Neural crest cell (in vitro differentiated cells): ENCODE measurements around the gene METTL8. TPM values are rescaled to one million over a fixed set of nuclear protein-coding genes. Genes with fewer than 3 reads are reported as not detected.

Source experiments
- DNase-seq: peaks from one replicate; pipeline ENCODE4 v3.0.0; 2021; ENCODE audit warnings: low read depth, mixed read lengths, low spot score
- H3K27ac Mint-ChIP-seq: one replicate; pipeline ENCODE4 v1.8.0; 2021; ENCODE audit warnings: mild to moderate bottlenecking, mixed read lengths; ENCODE audit not compliant: unreplicated experiment
- H3K27me3 Mint-ChIP-seq: 2 replicates; pipeline ENCODE4 v1.8.0; 2021; ENCODE audit warnings: low read depth, mild to moderate bottlenecking, mixed read lengths
- H3K36me3 Mint-ChIP-seq: 2 replicates; pipeline ENCODE4 v1.8.0; 2021; ENCODE audit warnings: low read depth, mild to moderate bottlenecking, mixed read lengths
- H3K4me1 Mint-ChIP-seq: 2 replicates; pipeline ENCODE4 v1.8.0; 2021; ENCODE audit warnings: mixed read lengths
- H3K4me3 Mint-ChIP-seq: one replicate; pipeline ENCODE4 v1.8.0; 2021; ENCODE audit warnings: mild to moderate bottlenecking, mixed read lengths
- H3K9me3 Mint-ChIP-seq: 2 replicates; pipeline ENCODE4 v1.8.0; 2021; ENCODE audit warnings: mixed read lengths
- total RNA-seq: library from RNA; stranded (reverse); gene quantifications from 2 replicates; pipeline ENCODE4 v1.2.1, GENCODE V29; 2021
- TF ChIP-seq, protein P1 (sequence below): fragments of 200-600 bp; sonication (generic); conservative IDR thresholded peaks from 2 replicates; pipeline ENCODE4 v1.5.0; 2021; ENCODE audit warnings: antibody characterized with exemption, mild to moderate bottlenecking

Gene METTL8
- total RNA-seq, 1 donor from 2014 or later: 21.6 TPM

- no peak for DNase-seq
- Mint-ChIP-seq H3K4me3 (no peak overlapping the region), H3K4me1 (peaks cover 14% of the 10 kb centered on the region), H3K36me3 (peaks cover 2% of the 10 kb centered on the region), H3K9me3 (no peaks in the 10 kb centered on the region), H3K27ac (peak overlapping the region; percentile 53), H3K27me3 (no peaks in the 10 kb centered on the region)
- TF ChIP-seq, protein P1, sequence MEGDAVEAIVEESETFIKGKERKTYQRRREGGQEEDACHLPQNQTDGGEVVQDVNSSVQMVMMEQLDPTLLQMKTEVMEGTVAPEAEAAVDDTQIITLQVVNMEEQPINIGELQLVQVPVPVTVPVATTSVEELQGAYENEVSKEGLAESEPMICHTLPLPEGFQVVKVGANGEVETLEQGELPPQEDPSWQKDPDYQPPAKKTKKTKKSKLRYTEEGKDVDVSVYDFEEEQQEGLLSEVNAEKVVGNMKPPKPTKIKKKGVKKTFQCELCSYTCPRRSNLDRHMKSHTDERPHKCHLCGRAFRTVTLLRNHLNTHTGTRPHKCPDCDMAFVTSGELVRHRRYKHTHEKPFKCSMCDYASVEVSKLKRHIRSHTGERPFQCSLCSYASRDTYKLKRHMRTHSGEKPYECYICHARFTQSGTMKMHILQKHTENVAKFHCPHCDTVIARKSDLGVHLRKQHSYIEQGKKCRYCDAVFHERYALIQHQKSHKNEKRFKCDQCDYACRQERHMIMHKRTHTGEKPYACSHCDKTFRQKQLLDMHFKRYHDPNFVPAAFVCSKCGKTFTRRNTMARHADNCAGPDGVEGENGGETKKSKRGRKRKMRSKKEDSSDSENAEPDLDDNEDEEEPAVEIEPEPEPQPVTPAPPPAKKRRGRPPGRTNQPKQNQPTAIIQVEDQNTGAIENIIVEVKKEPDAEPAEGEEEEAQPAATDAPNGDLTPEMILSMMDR: no peak
Measured at GRCh38 chr2:171409436-171409971, 24.3 kb downstream of the METTL8 start.

- H3K36me3 Mint-ChIP-seq: peaks cover 10% of the 10 kb centered on the region
- H3K4me3 Mint-ChIP-seq: no peak overlapping the region
- H3K4me1 Mint-ChIP-seq: peaks cover 14% of the 10 kb centered on the region
- DNase-seq: no peak
- no peak overlapping the region for H3K27ac Mint-ChIP-seq
- H3K9me3 Mint-ChIP-seq: peaks cover 2% of the 10 kb centered on the region
- H3K27me3 Mint-ChIP-seq: no peaks in the 10 kb centered on the region
- TF ChIP-seq, protein P1: no peak
Measured at GRCh38 chr2:171407676-171408044, 26.1 kb downstream of the METTL8 start.

DNA sequence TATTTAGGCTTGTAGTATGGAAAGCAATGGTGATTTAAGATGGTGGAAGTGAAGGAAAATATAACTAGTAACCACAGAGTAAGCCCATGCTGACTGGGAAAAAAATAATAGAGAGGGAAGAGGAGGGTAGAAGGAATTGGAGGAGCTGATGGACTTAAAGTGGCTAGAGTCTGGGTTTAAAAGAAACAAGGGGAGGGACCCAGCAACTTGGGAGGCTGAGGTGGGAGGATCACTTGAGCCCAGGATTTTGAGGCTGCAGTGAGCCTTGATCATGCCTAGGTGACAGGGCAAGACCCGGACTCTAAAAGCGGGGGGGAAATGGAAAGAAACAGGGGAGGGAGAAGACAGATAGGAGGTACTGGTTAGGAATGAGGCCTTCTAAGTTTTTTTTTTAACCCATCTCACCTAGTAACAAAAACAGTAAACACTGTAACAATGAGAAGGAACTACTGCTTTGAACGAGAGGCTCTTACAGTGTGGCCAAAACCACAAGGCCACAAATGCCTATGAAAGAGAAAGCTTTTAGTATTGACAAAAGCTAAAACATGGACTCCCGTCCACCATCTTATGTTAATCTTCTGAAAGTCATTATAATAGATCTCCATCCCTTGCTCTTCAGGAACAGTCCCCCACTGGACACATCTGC is 26.6 kb downstream of the METTL8 start:
- Mint-ChIP-seq H3K4me1 (peaks cover 14% of the 10 kb centered on the region), H3K27ac (no peak overlapping the region), H3K9me3 (peaks cover 3% of the 10 kb centered on the region)

DNA sequence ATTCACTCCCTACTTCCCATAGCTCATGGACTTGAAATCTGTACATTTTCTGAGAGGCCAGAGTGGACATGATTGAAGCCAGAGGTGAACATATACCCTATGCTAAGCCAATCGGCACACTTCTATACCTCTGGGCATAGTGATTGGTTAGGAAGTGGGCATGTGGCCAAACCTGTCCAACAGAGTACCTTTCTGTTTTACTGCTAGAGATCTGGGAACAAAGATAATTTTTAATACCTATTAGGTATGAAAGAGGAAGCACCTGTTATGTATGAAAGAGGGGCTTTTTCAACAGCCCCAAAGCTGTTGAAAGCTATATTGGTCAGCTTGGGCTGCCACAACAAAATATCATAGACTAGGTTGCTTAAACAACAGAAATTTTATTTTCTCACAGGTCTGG is 27.7 kb downstream of the METTL8 start:
- Mint-ChIP-seq H3K27ac (no peak overlapping the region), H3K4me1 (peaks cover 14% of the 10 kb centered on the region), H3K9me3 (peaks cover 7% of the 10 kb centered on the region), H3K36me3 (peaks cover 16% of the 10 kb centered on the region), H3K4me3 (no peak overlapping the region), H3K27me3 (no peaks in the 10 kb centered on the region)
- TF ChIP-seq, protein P1: no peak
- DNase-seq: no peak

More for the DNA sequence above, 26.6 kb downstream of the METTL8 start:
- no peak for DNase-seq
- TF ChIP-seq, protein P1: no peak
- Mint-ChIP-seq H3K4me3 (no peak overlapping the region), H3K36me3 (peaks cover 10% of the 10 kb centered on the region), H3K27me3 (no peaks in the 10 kb centered on the region)

GRCh38 chr2:171405546-171405945 is 28.2 kb downstream of the METTL8 start:
- Mint-ChIP-seq H3K4me1 (peaks cover 14% of the 10 kb centered on the region), H3K27ac (no peak overlapping the region), H3K36me3 (peaks cover 19% of the 10 kb centered on the region), H3K27me3 (no peaks in the 10 kb centered on the region), H3K9me3 (peaks cover 7% of the 10 kb centered on the region), H3K4me3 (no peak overlapping the region)
- TF ChIP-seq, protein P1: no peak
- DNase-seq: no peak
